ENCODE measurements around the gene BRD7. TPM values are rescaled to one million over a fixed set of nuclear protein-coding genes. Genes with fewer than 3 reads are reported as not detected.
A peak's percentile ranks its signal among the peaks of the same experiment; 100 is the strongest.

The BRD7 gene
- total RNA-seq, 4 donors from 2014 or later, result 29.9 to 58.0 (median 38.5) TPM

- DNase-seq, result no peak
- in situ Hi-C loops (cut with MboI; ENCODE audit: low pct_ligation_motif_present in 1 of 4, low pct_unique_long_range_greater_than_20kb in 1 of 4, low sequenced_read_pairs in 3 of 4) (no loop called here), intact Hi-C loops (cut with DNase I; ENCODE audit: low total_unique reads) (no loop called here)
- no peaks in the 10 kb centered on the region for H3K36me3 ChIP-seq
- H3K9me3 ChIP-seq, result no peaks in the 10 kb centered on the region
- H3K27me3 ChIP-seq, result no peaks in the 10 kb centered on the region
- H3K4me3 ChIP-seq, result no peak overlapping the region
- H3K4me1 ChIP-seq, result peaks cover 7 to 40% (median 12%) of the 10 kb centered on the region in 4 donors
- TF ChIP-seq POLR2A (IDR thresholded peaks at IDR 0.05) (no peak), POLR2AphosphoS5 (IDR thresholded peaks at IDR 0.05) (no peak)
- H3K27ac ChIP-seq, result no peak overlapping the region
- WGBS, 2 donors (ENCODE audit: low coverage in 1 of 2), result 53% methylated on average over 4 of the region's 5 CpGs; no CpG with 5 or more reads in 1 of the 2 donors
These were observed 83.3 kb downstream of the BRD7 start for GRCh38 chr16:50285406-50286003.

- Histone ChIP-seq H3K9me3 (no peaks in the 10 kb centered on the region), H3K27ac (peak overlapping the region in 2 of 4 donors; percentile 17 to 66), H3K4me1 (peaks cover 7 to 42% (median 14%) of the 10 kb centered on the region in 4 donors), H3K27me3 (no peaks in the 10 kb centered on the region), H3K36me3 (no peaks in the 10 kb centered on the region), H3K4me3 (no peak overlapping the region)
- intact Hi-C loops (cut with DNase I; ENCODE audit: low total_unique reads) (no loop called here), in situ Hi-C loops (cut with MboI; ENCODE audit: low pct_ligation_motif_present in 1 of 4, low pct_unique_long_range_greater_than_20kb in 1 of 4, low sequenced_read_pairs in 3 of 4) (no loop called here)
- TF ChIP-seq EP300 (IDR thresholded peaks at IDR 0.05; ENCODE audit: low read depth), result no peak
- no peak for TF ChIP-seq POLR2A (IDR thresholded peaks at IDR 0.05)
- no peak for TF ChIP-seq CTCF (IDR thresholded peaks at IDR 0.05)
- TF ChIP-seq POLR2AphosphoS5 (IDR thresholded peaks at IDR 0.05), result no peak
- 59% methylated on average over 13 of the region's 14 CpGs; no CpG with 5 or more reads in 1 of the 2 donors for WGBS, 2 donors (ENCODE audit: low coverage in 1 of 2)
- peak; percentile 52 for DNase-seq
These were observed 84.5 kb downstream of the BRD7 start for GRCh38 chr16:50284131-50284911.

- intact Hi-C loops (cut with DNase I; ENCODE audit: low total_unique reads), result no loop called here
- Histone ChIP-seq H3K36me3 (no peaks in the 10 kb centered on the region), H3K4me1 (peaks cover 7 to 48% (median 16%) of the 10 kb centered on the region in 4 donors), H3K4me3 (no peak overlapping the region), H3K9me3 (no peaks in the 10 kb centered on the region), H3K27me3 (no peaks in the 10 kb centered on the region), H3K27ac (peak overlapping the region in 3 of 4 donors; percentile 34 to 66 (median 53))
- in situ Hi-C loops (cut with MboI; ENCODE audit: low pct_ligation_motif_present in 1 of 4, low pct_unique_long_range_greater_than_20kb in 1 of 4, low sequenced_read_pairs in 3 of 4), result no loop called here
- DNase-seq, result no peak
- WGBS, 2 donors (ENCODE audit: low coverage in 1 of 2), result 91 to 100% methylated on average over 1 to 9 of the region's 9 CpGs
- no peak for TF ChIP-seq POLR2A (IDR thresholded peaks at IDR 0.05)
- TF ChIP-seq CTCF (IDR thresholded peaks at IDR 0.05), result no peak
- TF ChIP-seq POLR2AphosphoS5 (IDR thresholded peaks at IDR 0.05), result no peak
- TF ChIP-seq EP300 (IDR thresholded peaks at IDR 0.05; ENCODE audit: low read depth), result no peak
These were observed 85.7 kb downstream of the BRD7 start for GRCh38 chr16:50282955-50283631.

- peak; percentile 84 for DNase-seq
- Histone ChIP-seq H3K36me3 (no peaks in the 10 kb centered on the region), H3K4me1 (peaks cover 7 to 48% (median 16%) of the 10 kb centered on the region in 4 donors), H3K9me3 (no peaks in the 10 kb centered on the region), H3K27ac (peak overlapping the region; percentile 37 to 66 (median 59)), H3K27me3 (no peaks in the 10 kb centered on the region), H3K4me3 (peak overlapping the region in 1 of 4 donors; percentile 18)
- TF ChIP-seq POLR2AphosphoS5 (IDR thresholded peaks at IDR 0.05) (peak in 1 of 3 donors; percentile 27), EP300 (IDR thresholded peaks at IDR 0.05; ENCODE audit: low read depth) (no peak)
- intact Hi-C loops (cut with DNase I; ENCODE audit: low total_unique reads), result no loop called here
- in situ Hi-C loops (cut with MboI; ENCODE audit: low pct_ligation_motif_present in 1 of 4, low pct_unique_long_range_greater_than_20kb in 1 of 4, low sequenced_read_pairs in 3 of 4), result no loop called here
- 65% methylated on average over 6 of the region's 7 CpGs; no CpG with 5 or more reads in 1 of the 2 donors for WGBS, 2 donors (ENCODE audit: low coverage in 1 of 2)
These were observed 86.7 kb downstream of the BRD7 start for GRCh38 chr16:50282010-50282538.

Measured in transverse colon (tissue), 4 donors.